GM12878 (cell line): ENCODE results near the gene THSD4. TPM values are rescaled to one million over a fixed set of nuclear protein-coding genes. Genes with fewer than 3 reads are reported as not detected.

Source experiments
- ATAC-seq: fragments of 200-7000 bp; cut with Tn5 transposase; 3 replicates; pipeline ENCODE4 v1.9.1; 2020; ENCODE audit warnings: mild to moderate bottlenecking, moderate library complexity
- BruUV-seq: library from RNA; stranded (reverse); fragments of 400-500 nt; replicated peaks from 2 replicates; lab custom pipeline; 2021; lab: Mats Ljungman, UMichigan
- CTCF ChIA-PET: fragments of 300-600 bp; sonication (Branson Sonifier 250); formaldehyde crosslinking; extraction: SDS; loops from one replicate; lab custom pipeline; 2021; ENCODE audit warnings: inconsistent platforms; lab: Yijun Ruan, JAX
- POLR2A ChIA-PET: fragments of 350-600 bp; formaldehyde crosslinking; extraction: SDS; loops from one replicate; lab custom pipeline; 2021; ENCODE audit warnings: inconsistent platforms; lab: Charles Lee
- RAD21 ChIA-PET: fragments of 300-600 bp; sonication (Branson Sonifier 250); formaldehyde crosslinking; loops from one replicate; lab custom pipeline; 2023; ENCODE audit warnings: antibody characterized with exemption; ENCODE audit not compliant: unreplicated experiment; lab: Charles Lee
- SMC1A ChIA-PET: fragments of 300-600 bp; sonication (Branson Sonifier 250); formaldehyde crosslinking; loops from one replicate; lab custom pipeline; 2023; ENCODE audit not compliant: unreplicated experiment, uncharacterized antibody; lab: Charles Lee
- DNase-seq: peaks from one replicate; pipeline ENCODE4 v3.0.0-alpha.2; 2011; ENCODE audit warnings: low read depth, low spot score
- FAIRE-seq: peaks from 3 replicates; lab custom pipeline; 2011; peaks lifted over from hg19 to GRCh38; lab: Jason Lieb, UNC
- H2AFZ ChIP-seq: 2 replicates; pipeline ENCODE4 v1.6.0; 2011; ENCODE audit warnings: low read depth, low read length, control low read depth; ENCODE audit not compliant: control insufficient read depth
- H3K27ac ChIP-seq: 2 replicates; pipeline ENCODE4 v1.5.1; 2011; ENCODE audit warnings: control low read depth; ENCODE audit not compliant: control insufficient read depth, insufficient read depth
- H3K27me3 ChIP-seq, 2 experiments: replicated peaks in 1 of 2; 2 replicates each; pipeline versions ENCODE4 v1.6.0 to v1.6.1; 2011; ENCODE audit warnings: low read length in 1 of 2; ENCODE audit not compliant: control insufficient read depth in 2 of 2, insufficient read depth in 2 of 2
- H3K36me3 ChIP-seq, 2 experiments: 2 replicates each; pipeline ENCODE4 v1.5.1; 2011; ENCODE audit warnings: low read length in 1 of 2; ENCODE audit not compliant: control insufficient read depth in 2 of 2, insufficient read depth in 2 of 2
- H3K4me1 ChIP-seq: 2 replicates; pipeline ENCODE4 v1.6.1; 2011; ENCODE audit warnings: mild to moderate bottlenecking, low read length, moderate library complexity, mixed read lengths; ENCODE audit not compliant: control insufficient read depth, insufficient read depth
- H3K4me2 ChIP-seq: 2 replicates; pipeline ENCODE4 v1.6.0; 2011; ENCODE audit warnings: control low read depth; ENCODE audit not compliant: control insufficient read depth, insufficient read depth
- H3K4me3 ChIP-seq: fragments of 200-600 bp; sonication (generic); 2 replicates; pipeline ENCODE4 v1.5.1; 2016
- H3K79me2 ChIP-seq: 2 replicates; pipeline ENCODE4 v1.6.0; 2011; ENCODE audit warnings: low read length; ENCODE audit not compliant: control insufficient read depth, insufficient read depth
- H3K9ac ChIP-seq: 2 replicates; pipeline ENCODE4 v1.8.0; 2011; ENCODE audit warnings: low read length, control low read depth, mixed read lengths; ENCODE audit not compliant: control insufficient read depth, insufficient read depth
- H3K9me3 ChIP-seq: replicated peaks from 3 replicates; pipeline ENCODE4 v1.5.1; 2011; ENCODE audit warnings: mild to moderate bottlenecking, low read length; ENCODE audit not compliant: control insufficient read depth, insufficient read depth
- H4K20me1 ChIP-seq: 2 replicates; pipeline ENCODE4 v1.6.0; 2011; ENCODE audit not compliant: control insufficient read depth, insufficient read depth
- FOXK2 ChIP-seq: fragments of 450-650 bp; IDR thresholded peaks from 2 replicates; pipeline ENCODE4 v1.6.1; 2017; ENCODE audit warnings: mild to moderate bottlenecking, moderate library complexity
- IKZF2 ChIP-seq, 2 experiments: fragments of 450-650 bp; IDR thresholded peaks; 2 replicates each; pipeline ENCODE4 v1.6.1; 2017; ENCODE audit warnings: mild to moderate bottlenecking in 2 of 2, moderate library complexity in 2 of 2
- MEF2B ChIP-seq: fragments of 450-650 bp; IDR thresholded peaks from 2 replicates; pipeline ENCODE4 v1.6.1; 2018; ENCODE audit warnings: mild to moderate bottlenecking, moderate library complexity; ENCODE audit not compliant: partially characterized antibody, poor library complexity, severe bottlenecking
- NRF1 ChIP-seq: conservative IDR thresholded peaks from 2 replicates; pipeline ENCODE4 v1.6.1; 2011; ENCODE audit warnings: mild to moderate bottlenecking, low read depth, low read length, improper control_type of control experiment
- ZBTB11 ChIP-seq: fragments of 450-650 bp; formaldehyde crosslinking; IDR thresholded peaks from 2 replicates; pipeline ENCODE4 v1.5.0; 2022; ENCODE audit warnings: mild to moderate bottlenecking, missing genetic modification characterization
- ZNF274 ChIP-seq: IDR thresholded peaks from one replicate; pipeline ENCODE4 v1.8.0; 2011; ENCODE audit not compliant: insufficient read length, insufficient read depth
- WGBS: methylation state at CpG from one replicate; pipeline ENCODE4 v1.1.6; 2016; ENCODE audit warnings: low lambda C conversion rate; ENCODE audit not compliant: insufficient replicate concordance, insufficient coverage; ENCODE audit errors: missing lambda C conversion rate; 5-methylcytosine and 5-hydroxymethylcytosine counted together
- in situ Hi-C: fragments of 300-500 bp; cut with MboI; formaldehyde crosslinking; loops from 9 replicates; pipeline ENCODE4 v1.14.3; 2018; ENCODE audit warnings: mixed read lengths
- intact Hi-C: fragments of 100-400 bp; cut with micrococcal nuclease; formaldehyde crosslinking; loops from one replicate; pipeline ENCODE4 v1.14.2; 2022; ENCODE audit not compliant: unreplicated experiment
- polyA plus RNA-seq, 11 experiments: library from polyadenylated mRNA; depleted of rRNA in 4 of 11; unstranded in 6 of 11; stranded (reverse) in 5 of 11; fragments of >200 nt; fragmentation: Nextera tagmentation in 4 of 11; fragmentation: Illumina TruSeq in 1 of 11; extraction: Ambion mirVana in 4 of 11; extraction: Trizol in 1 of 11; gene quantifications; 1 replicate in 1 of 11; 2 replicates in 10 of 11; pipeline versions ENCODE4 v1.2.1 to v1.2.3, GENCODE V29; 2011 to 2016; ENCODE audit warnings: inconsistent platforms in 2 of 11, missing spikeins in 2 of 11, low read depth in 1 of 11
- total RNA-seq, 4 experiments: library from RNA; depleted of rRNA in 3 of 4; stranded (reverse); fragments of >200 nt in 3 of 4; fragmentation: Illumina TruSeq in 1 of 4; extraction: Trizol in 1 of 4; gene quantifications; 2 replicates each; pipeline versions ENCODE4 v1.2.1 to v1.2.3, GENCODE V29; 2013 to 2021
- TF ChIP-seq, protein P1 (sequence below): IDR thresholded peaks from 2 replicates; pipeline ENCODE4 v1.6.1; 2012; ENCODE audit warnings: improper control_type of control experiment, low read depth, low read length; ENCODE audit not compliant: insufficient replicate concordance
- TF ChIP-seq, protein P2 (sequence below): IDR thresholded peaks from 2 replicates; pipeline ENCODE4 v1.6.1; 2011; ENCODE audit warnings: low read depth, low read length, improper control_type of control experiment, borderline replicate concordance

THSD4 gene
- total and polyA plus RNA-seq, 10 of the 15 experiments (the other 5 are each of a cell fraction or from before 2014, with no cell fraction given): 0.04 to 0.13 (median 0.05) TPM; not detected in 7

DNA sequence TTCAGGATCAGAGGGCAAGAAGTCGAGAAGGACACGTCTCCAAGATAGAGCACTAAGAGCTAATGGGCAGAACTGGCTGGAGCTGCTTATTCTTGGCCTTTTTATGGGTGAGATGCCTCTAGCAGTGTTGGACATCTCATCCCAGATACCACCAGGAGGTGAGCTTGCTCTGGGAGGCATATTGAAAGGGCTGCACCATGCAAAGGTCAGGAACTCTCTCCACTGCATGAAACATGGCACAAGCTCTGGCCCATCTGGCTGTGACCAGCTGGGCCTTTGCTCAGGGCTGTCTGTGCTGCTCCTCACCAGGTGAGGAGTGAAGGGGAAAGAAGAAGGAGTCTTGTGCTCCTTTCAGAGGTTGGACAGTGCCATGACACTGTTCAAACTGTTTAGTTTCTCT, 188.7 kb downstream of the THSD4 start:
- ChIA-PET CTCF (no interaction called here), RAD21 (no interaction called here), SMC1A (no interaction called here), POLR2A (no interaction called here)
- Histone ChIP-seq H3K4me3 (no peak overlapping the region), H3K9ac (no peak overlapping the region), H3K9me3 (no peaks in the 10 kb centered on the region), H3K4me2 (no peak overlapping the region), H3K36me3 (no peaks in the 10 kb centered on the region), H2AFZ (no peak overlapping the region), H4K20me1 (no peaks in the 10 kb centered on the region), H3K27me3 (no peaks in the 10 kb centered on the region), H3K4me1 (no peaks in the 10 kb centered on the region), H3K27ac (no peak overlapping the region), H3K79me2 (no peaks in the 10 kb centered on the region)
- no TSS peak for BruUV-seq
- no peak for TF ChIP-seq MEF2B
- TF ChIP-seq FOXK2: no peak
- TF ChIP-seq ZNF274: no peak
- WGBS: 20% methylated on average over 2 of the region's 2 CpGs
- ATAC-seq (no peak), DNase-seq (no peak), FAIRE-seq (no peak)
- in situ Hi-C loops: no loop called here
- intact Hi-C loops: no loop called here

DNA sequence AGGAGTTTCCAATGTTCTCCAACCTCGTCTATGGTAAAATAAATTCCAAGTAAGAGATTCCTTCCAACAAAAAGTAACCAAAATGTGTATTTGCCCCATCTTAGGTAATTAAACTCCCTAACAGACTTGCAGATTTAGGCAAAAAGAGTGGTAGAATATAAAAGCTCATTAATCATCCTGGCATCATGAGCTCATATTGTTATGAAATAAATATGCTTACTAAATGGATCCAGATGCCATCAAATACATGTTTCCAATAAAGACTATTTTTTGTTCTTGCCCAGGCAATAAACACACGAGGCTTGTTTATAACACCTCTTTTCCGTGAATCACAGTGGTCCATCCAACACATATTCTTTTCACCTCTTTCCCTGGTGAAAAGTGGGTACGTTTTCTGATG, 189.4 kb downstream of the THSD4 start:
- no TSS peak for BruUV-seq
- RAD21 ChIA-PET: no interaction called here
- no peak for TF ChIP-seq IKZF2 (IDR thresholded peaks at IDR 0.05)
- no peak for TF ChIP-seq ZBTB11 (CRISPR knock-in tag)
- TF ChIP-seq, protein P1, sequence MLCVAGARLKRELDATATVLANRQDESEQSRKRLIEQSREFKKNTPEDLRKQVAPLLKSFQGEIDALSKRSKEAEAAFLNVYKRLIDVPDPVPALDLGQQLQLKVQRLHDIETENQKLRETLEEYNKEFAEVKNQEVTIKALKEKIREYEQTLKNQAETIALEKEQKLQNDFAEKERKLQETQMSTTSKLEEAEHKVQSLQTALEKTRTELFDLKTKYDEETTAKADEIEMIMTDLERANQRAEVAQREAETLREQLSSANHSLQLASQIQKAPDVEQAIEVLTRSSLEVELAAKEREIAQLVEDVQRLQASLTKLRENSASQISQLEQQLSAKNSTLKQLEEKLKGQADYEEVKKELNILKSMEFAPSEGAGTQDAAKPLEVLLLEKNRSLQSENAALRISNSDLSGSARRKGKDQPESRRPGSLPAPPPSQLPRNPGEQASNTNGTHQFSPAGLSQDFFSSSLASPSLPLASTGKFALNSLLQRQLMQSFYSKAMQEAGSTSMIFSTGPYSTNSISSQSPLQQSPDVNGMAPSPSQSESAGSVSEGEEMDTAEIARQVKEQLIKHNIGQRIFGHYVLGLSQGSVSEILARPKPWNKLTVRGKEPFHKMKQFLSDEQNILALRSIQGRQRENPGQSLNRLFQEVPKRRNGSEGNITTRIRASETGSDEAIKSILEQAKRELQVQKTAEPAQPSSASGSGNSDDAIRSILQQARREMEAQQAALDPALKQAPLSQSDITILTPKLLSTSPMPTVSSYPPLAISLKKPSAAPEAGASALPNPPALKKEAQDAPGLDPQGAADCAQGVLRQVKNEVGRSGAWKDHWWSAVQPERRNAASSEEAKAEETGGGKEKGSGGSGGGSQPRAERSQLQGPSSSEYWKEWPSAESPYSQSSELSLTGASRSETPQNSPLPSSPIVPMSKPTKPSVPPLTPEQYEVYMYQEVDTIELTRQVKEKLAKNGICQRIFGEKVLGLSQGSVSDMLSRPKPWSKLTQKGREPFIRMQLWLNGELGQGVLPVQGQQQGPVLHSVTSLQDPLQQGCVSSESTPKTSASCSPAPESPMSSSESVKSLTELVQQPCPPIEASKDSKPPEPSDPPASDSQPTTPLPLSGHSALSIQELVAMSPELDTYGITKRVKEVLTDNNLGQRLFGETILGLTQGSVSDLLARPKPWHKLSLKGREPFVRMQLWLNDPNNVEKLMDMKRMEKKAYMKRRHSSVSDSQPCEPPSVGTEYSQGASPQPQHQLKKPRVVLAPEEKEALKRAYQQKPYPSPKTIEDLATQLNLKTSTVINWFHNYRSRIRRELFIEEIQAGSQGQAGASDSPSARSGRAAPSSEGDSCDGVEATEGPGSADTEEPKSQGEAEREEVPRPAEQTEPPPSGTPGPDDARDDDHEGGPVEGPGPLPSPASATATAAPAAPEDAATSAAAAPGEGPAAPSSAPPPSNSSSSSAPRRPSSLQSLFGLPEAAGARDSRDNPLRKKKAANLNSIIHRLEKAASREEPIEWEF: no peak
- no peak for TF ChIP-seq NRF1
- TF ChIP-seq, protein P2, sequence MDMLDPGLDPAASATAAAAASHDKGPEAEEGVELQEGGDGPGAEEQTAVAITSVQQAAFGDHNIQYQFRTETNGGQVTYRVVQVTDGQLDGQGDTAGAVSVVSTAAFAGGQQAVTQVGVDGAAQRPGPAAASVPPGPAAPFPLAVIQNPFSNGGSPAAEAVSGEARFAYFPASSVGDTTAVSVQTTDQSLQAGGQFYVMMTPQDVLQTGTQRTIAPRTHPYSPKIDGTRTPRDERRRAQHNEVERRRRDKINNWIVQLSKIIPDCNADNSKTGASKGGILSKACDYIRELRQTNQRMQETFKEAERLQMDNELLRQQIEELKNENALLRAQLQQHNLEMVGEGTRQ: no peak

More for the DNA sequence above, 189.4 kb downstream of the THSD4 start:
- intact Hi-C loops (no loop called here), in situ Hi-C loops (no loop called here)
- Histone ChIP-seq H2AFZ (no peak overlapping the region), H3K4me1 (no peaks in the 10 kb centered on the region), H3K27me3 (no peaks in the 10 kb centered on the region), H3K4me3 (no peak overlapping the region), H3K36me3 (no peaks in the 10 kb centered on the region), H4K20me1 (no peaks in the 10 kb centered on the region), H3K9ac (no peak overlapping the region), H3K4me2 (no peak overlapping the region), H3K79me2 (no peaks in the 10 kb centered on the region), H3K9me3 (no peaks in the 10 kb centered on the region), H3K27ac (no peak overlapping the region)
- ATAC-seq (no peak), FAIRE-seq (no peak), DNase-seq (no peak)
- ChIA-PET SMC1A (no interaction called here), POLR2A (no interaction called here), CTCF (no interaction called here)
- 0% methylated on average over 4 of the region's 4 CpGs for WGBS
